ENCODE data around the gene DDX39B.

GRCh38 chr6:31485055-31485454 is 56.7 kb downstream of the DDX39B start:
- TF ChIP-seq CTCF (IDR thresholded peaks at IDR 0.05 in 8 of 11, conservative IDR thresholded peaks at IDR 0.05 in 3 of 11): no peak
- TF ChIP-seq POLR2AphosphoS5 (IDR thresholded peaks at IDR 0.05): no peak
- no peak for TF ChIP-seq POLR2A (IDR thresholded peaks at IDR 0.05)

Measured in spleen (tissue), 7 donors.